ENCODE measurements around the gene SGCD.
A peak's percentile ranks its signal among the peaks of the same experiment; 100 is the strongest.

The SGCD gene

GRCh38 chr5:156695774-156696173 lies 368.8 kb downstream of the SGCD start:
- DNase-seq (ENCODE audit: low read depth) = no peak
- no peak for TF ChIP-seq CTCF (conservative IDR thresholded peaks at IDR 0.05; ENCODE audit: control insufficient read depth, insufficient read depth, low read depth, low read length)

GRCh38 chr5:156698323-156698722 lies 371.4 kb downstream of the SGCD start:
- no peak for TF ChIP-seq CTCF (conservative IDR thresholded peaks at IDR 0.05; ENCODE audit: control insufficient read depth, insufficient read depth, low read depth, low read length)
- DNase-seq (ENCODE audit: low read depth) = no peak
- no peak overlapping the region for H3K4me3 ChIP-seq (ENCODE audit: control insufficient read depth, low read depth, low read length)

More at GRCh38 chr5:156695774-156696173, 368.8 kb downstream of the SGCD start:
- H3K4me3 ChIP-seq (ENCODE audit: control insufficient read depth, low read depth, low read length) = no peak overlapping the region

DNA sequence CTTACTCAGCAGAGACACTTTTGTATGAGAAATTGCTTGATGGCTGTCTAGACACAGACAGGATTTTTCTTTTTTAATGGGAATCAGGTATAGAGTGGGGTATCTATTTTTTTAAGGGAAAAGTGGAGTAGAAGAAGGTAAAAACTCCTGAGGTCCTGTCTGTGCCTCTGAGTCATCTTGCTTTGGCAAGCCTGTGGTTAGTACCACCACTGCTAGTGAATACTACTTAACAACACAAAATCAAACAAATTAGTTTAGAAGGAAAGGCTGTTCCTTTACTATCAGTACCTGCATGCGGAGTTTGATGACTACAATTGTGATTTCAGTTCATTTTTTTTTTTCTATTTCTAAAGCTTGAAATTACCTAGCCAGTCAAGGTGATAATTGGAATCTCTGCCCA lies 372.2 kb downstream of the SGCD start:
- TF ChIP-seq CTCF (conservative IDR thresholded peaks at IDR 0.05; ENCODE audit: control insufficient read depth, insufficient read depth, low read depth, low read length) = no peak
- DNase-seq (ENCODE audit: low read depth) = no peak
- no peak overlapping the region for H3K4me3 ChIP-seq (ENCODE audit: control insufficient read depth, low read depth, low read length)

- TF ChIP-seq CTCF (conservative IDR thresholded peaks at IDR 0.05; ENCODE audit: control insufficient read depth, insufficient read depth, low read depth, low read length) = no peak
- no peak overlapping the region for H3K4me3 ChIP-seq (ENCODE audit: control insufficient read depth, low read depth, low read length)
- DNase-seq (ENCODE audit: low read depth) = no peak
Observed at GRCh38 chr5:156704139-156704538, 377.2 kb downstream of the SGCD start.

DNA sequence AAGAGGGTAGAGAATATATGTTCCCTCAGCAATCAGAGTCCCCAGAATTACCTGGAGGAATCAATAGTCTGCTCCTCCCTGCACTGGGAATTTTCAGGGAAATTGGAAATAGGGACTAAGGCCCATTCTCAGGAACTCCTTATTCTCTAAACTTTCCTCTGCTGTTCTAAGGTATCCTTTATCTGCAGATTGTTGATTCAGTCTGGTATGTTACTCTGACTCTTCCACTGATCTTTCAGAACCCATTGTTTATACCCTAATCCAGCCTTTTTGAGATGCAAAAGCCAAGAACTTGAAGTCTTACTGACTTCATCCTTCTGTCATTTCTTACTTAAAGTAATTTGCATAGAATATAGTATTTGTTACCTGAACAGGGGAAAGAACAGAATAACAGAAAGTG lies 379.7 kb downstream of the SGCD start:
- no peak for DNase-seq (ENCODE audit: low read depth)
- TF ChIP-seq CTCF (conservative IDR thresholded peaks at IDR 0.05; ENCODE audit: control insufficient read depth, insufficient read depth, low read depth, low read length) = no peak
- no peak overlapping the region for H3K4me3 ChIP-seq (ENCODE audit: control insufficient read depth, low read depth, low read length)

DNA sequence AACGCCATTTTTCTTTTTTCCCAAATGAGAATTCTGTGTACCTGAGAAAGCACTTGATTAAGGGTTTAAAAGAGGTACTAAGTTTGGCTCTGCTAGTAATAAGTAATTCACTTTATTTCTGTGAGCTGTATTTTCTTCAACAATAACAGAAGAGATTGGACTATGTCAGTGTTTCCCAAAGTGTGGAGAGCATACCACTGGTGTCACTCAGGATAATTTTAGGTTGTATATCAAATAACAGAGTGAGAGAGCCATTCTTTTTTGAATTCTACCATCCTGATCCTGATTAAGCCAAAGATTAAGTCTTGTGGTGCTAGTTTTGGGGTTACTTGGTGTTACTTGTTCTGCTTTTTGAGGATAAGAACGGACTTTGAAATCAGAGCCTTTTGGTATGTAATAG lies 380.8 kb downstream of the SGCD start:
- DNase-seq (ENCODE audit: low read depth) = no peak
- no peak for TF ChIP-seq CTCF (conservative IDR thresholded peaks at IDR 0.05; ENCODE audit: control insufficient read depth, insufficient read depth, low read depth, low read length)
- H3K4me3 ChIP-seq (ENCODE audit: control insufficient read depth, low read depth, low read length) = no peak overlapping the region

DNA sequence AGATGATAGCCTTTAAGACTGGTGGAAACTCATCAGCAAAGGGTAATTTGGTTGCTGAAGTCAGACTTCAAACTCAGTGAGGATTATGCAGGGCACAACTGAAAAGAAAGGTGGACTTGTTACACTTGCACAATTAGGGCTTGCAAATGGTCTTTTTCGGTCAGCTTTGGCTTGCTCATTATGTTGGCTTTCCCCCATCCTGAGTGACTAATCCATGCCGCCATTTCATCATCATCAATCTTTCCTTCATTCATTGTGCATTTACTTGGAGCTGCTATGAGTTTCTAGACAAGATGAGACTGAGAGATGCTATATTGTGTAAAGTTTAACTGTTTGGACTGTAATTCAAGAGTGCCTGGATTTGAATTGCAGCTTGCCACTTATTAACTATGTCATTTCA lies 388.3 kb downstream of the SGCD start:
- peak; percentile 38 for DNase-seq (ENCODE audit: low read depth)
- H3K4me3 ChIP-seq (ENCODE audit: control insufficient read depth, low read depth, low read length) = no peak overlapping the region
- TF ChIP-seq CTCF (conservative IDR thresholded peaks at IDR 0.05; ENCODE audit: control insufficient read depth, insufficient read depth, low read depth, low read length) = no peak

Data from fibroblast of mammary gland (primary cell).